BJ (cell line): ENCODE measurements around the gene EVX2. TPM values are rescaled to one million over a fixed set of nuclear protein-coding genes. Genes with fewer than 3 reads are reported as not detected.

Experiments used
- CTCF ChIA-PET: fragments of 350-600 bp; formaldehyde crosslinking; extraction: SDS; loops from one replicate; lab custom pipeline; 2021; ENCODE audit warnings: antibody characterized with exemption, inconsistent platforms; lab: Yijun Ruan, JAX
- POLR2A ChIA-PET: fragments of 300-600 bp; sonication (Branson Sonifier 250); formaldehyde crosslinking; extraction: SDS; loops from one replicate; lab custom pipeline; 2021; ENCODE audit warnings: antibody characterized with exemption; lab: Charles Lee
- DNase-seq: peaks from one replicate; pipeline ENCODE4 v3.0.0-alpha.2; 2011; ENCODE audit warnings: low read depth
- H3K27me3 ChIP-seq: 2 replicates; pipeline ENCODE4 v1.6.0; 2011; ENCODE audit warnings: low read length; ENCODE audit not compliant: control insufficient read depth, insufficient read depth
- H3K36me3 ChIP-seq: 2 replicates; pipeline ENCODE4 v1.5.1; 2011; ENCODE audit warnings: low read length; ENCODE audit not compliant: control insufficient read depth, insufficient read depth
- H3K4me3 ChIP-seq: 2 replicates; pipeline ENCODE4 v1.5.1; 2011; ENCODE audit warnings: low read depth, mild to moderate bottlenecking, control low read depth, low read length
- CTCF ChIP-seq: IDR thresholded peaks from 2 replicates; pipeline ENCODE4 v1.5.1; 2011; ENCODE audit warnings: low read depth, mild to moderate bottlenecking, control low read depth, inconsistent platforms, low read length, moderate library complexity; ENCODE audit not compliant: insufficient read depth
- polyA plus RNA-seq: library from polyadenylated mRNA; depleted of rRNA; stranded (reverse); fragments of >200 nt; gene quantifications from 2 replicates; pipeline ENCODE4 v1.2.3, GENCODE V29; 2011

Gene EVX2
- polyA plus RNA-seq, 1 experiment, result not detected

GRCh38 chr2:176067589-176068418 is 16.0 kb downstream of the EVX2 start:
- POLR2A ChIA-PET, result no interaction called here
- H3K27me3 ChIP-seq, result no peaks in the 10 kb centered on the region

GRCh38 chr2:176066645-176067588 is 16.8 kb downstream of the EVX2 start:
- ChIA-PET POLR2A (no interaction called here), CTCF (no interaction called here)
- TF ChIP-seq CTCF, result no peak
- DNase-seq, result no peak
- no peaks in the 10 kb centered on the region for H3K27me3 ChIP-seq
- H3K36me3 ChIP-seq, result no peaks in the 10 kb centered on the region
- H3K4me3 ChIP-seq, result no peak overlapping the region

More at GRCh38 chr2:176067589-176068418, 16.0 kb downstream of the EVX2 start:
- DNase-seq, result no peak
- Histone ChIP-seq H3K4me3 (no peak overlapping the region), H3K36me3 (no peaks in the 10 kb centered on the region)
- CTCF ChIA-PET, result no interaction called here
- no peak for TF ChIP-seq CTCF

GRCh38 chr2:176063958-176064357 is 19.8 kb downstream of the EVX2 start:
- TF ChIP-seq CTCF, result no peak
- H3K27me3 ChIP-seq, result no peaks in the 10 kb centered on the region
- POLR2A ChIA-PET, result no interaction called here
- no peak for DNase-seq
- CTCF ChIA-PET, result no interaction called here
- no peak overlapping the region for H3K4me3 ChIP-seq
- no peaks in the 10 kb centered on the region for H3K36me3 ChIP-seq

- no peak for TF ChIP-seq CTCF
- H3K36me3 ChIP-seq, result no peaks in the 10 kb centered on the region
- ChIA-PET POLR2A (no interaction called here), CTCF (interaction anchor here (0.7 kb wide), 1 partner anchor 10 kb away, joined by 3 read pairs; no protein-coding TSS in a partner anchor)
- no peaks in the 10 kb centered on the region for H3K27me3 ChIP-seq
- DNase-seq, result no peak
- H3K4me3 ChIP-seq, result no peak overlapping the region
These were observed 27.4 kb downstream of the EVX2 start for GRCh38 chr2:176056406-176056805.

GRCh38 chr2:176039375-176039774 is 44.4 kb downstream of the EVX2 start:
- ChIA-PET POLR2A (no interaction called here), CTCF (no interaction called here)
- no peaks in the 10 kb centered on the region for H3K27me3 ChIP-seq
- no peak overlapping the region for H3K4me3 ChIP-seq
- DNase-seq, result no peak
- no peak for TF ChIP-seq CTCF
- no peaks in the 10 kb centered on the region for H3K36me3 ChIP-seq
